Testis (tissue), 3 donors: Measurements from ENCODE around the gene TPMT. TPM values are rescaled to one million over a fixed set of nuclear protein-coding genes. Genes with fewer than 3 reads are reported as not detected.

Experiments
- DNase-seq: peaks from one replicate; pipeline ENCODE4 v3.0.0-alpha.2; 2019
- H3K27ac ChIP-seq, 2 donors: fragments of 200-600 bp; sonication (generic); one replicate each; pipeline ENCODE4 v1.5.1; 2019
- H3K27me3 ChIP-seq: fragments of 200-600 bp; sonication (generic); one replicate; pipeline ENCODE4 v1.5.1; 2019
- H3K36me3 ChIP-seq: fragments of 200-600 bp; sonication (generic); one replicate; pipeline ENCODE4 v1.5.1; 2017; ENCODE audit warnings: low read depth; ENCODE audit errors: missing control alignments
- H3K4me1 ChIP-seq: fragments of 200-600 bp; sonication (generic); one replicate; pipeline ENCODE4 v1.5.1; 2019
- H3K4me3 ChIP-seq, 2 donors: fragments of 200-600 bp; sonication (generic); one replicate each; pipeline ENCODE4 v1.5.1; 2017 to 2019
- H3K9me3 ChIP-seq: fragments of 200-600 bp; sonication (generic); one replicate; pipeline ENCODE4 v1.5.1; 2017
- CTCF ChIP-seq, 3 experiments: fragments of 450-650 bp in 2 of 3; fragments of 200-600 bp in 1 of 3; sonication (generic) in 1 of 3; IDR thresholded peaks; one replicate each; pipeline ENCODE4 v1.5.1; 2016 to 2019; ENCODE audit warnings: antibody characterized with exemption in 3 of 3, mild to moderate bottlenecking in 2 of 3, moderate library complexity in 1 of 3
- POLR2A ChIP-seq: fragments of 450-650 bp; IDR thresholded peaks from one replicate; pipeline ENCODE4 v1.6.1; 2017; ENCODE audit warnings: antibody characterized with exemption, mild to moderate bottlenecking, moderate library complexity
- WGBS, 2 donors: methylation state at CpG; one replicate each; pipeline ENCODE4 v1.1.5; 2018; 5-methylcytosine and 5-hydroxymethylcytosine counted together
- intact Hi-C: fragments of 100-400 bp; cut with DNase I; formaldehyde crosslinking; loops from one replicate; pipeline ENCODE4 v1.15.1; 2023; ENCODE audit warnings: low total_unique reads
- polyA plus RNA-seq: library from polyadenylated mRNA; stranded (reverse); fragments of 350-450 nt; fragmentation: Illumina TruSeq; extraction: RNeasy Lipid Tissue Mini Kit (QIAGEN cat#74804); gene quantifications from one replicate; pipeline ENCODE4 v1.2.3, GENCODE V29; 2014; ENCODE audit warnings: low read depth, low replicate concordance; ENCODE audit not compliant: insufficient read depth
- total RNA-seq, 2 donors: library from RNA; depleted of rRNA; stranded (reverse); fragments of >200 nt; gene quantifications; one replicate each; pipeline ENCODE4 v1.2.3, GENCODE V29; 2016

Gene TPMT
- total and polyA plus RNA-seq, 3 donors from 2014 or later = 14.6 to 21.0 (median 18.3) TPM

GRCh38 chr6:18101873-18102272 is 53.0 kb downstream of the TPMT start:
- H3K4me1 ChIP-seq = no peaks in the 10 kb centered on the region
- DNase-seq = no peak
- no peaks in the 10 kb centered on the region for H3K36me3 ChIP-seq
- TF ChIP-seq POLR2A (no peak), CTCF (IDR thresholded peaks at IDR 0.05) (no peak)
- H3K9me3 ChIP-seq = no peaks in the 10 kb centered on the region
- H3K4me3 ChIP-seq = no peak overlapping the region
- no peak overlapping the region for H3K27ac ChIP-seq
- 82 to 84% methylated on average over 2 of the region's 2 CpGs for WGBS, 2 donors
- no peaks in the 10 kb centered on the region for H3K27me3 ChIP-seq
- intact Hi-C loops = no loop called here

- intact Hi-C loops = no loop called here
- Histone ChIP-seq H3K4me3 (no peak overlapping the region), H3K9me3 (no peaks in the 10 kb centered on the region), H3K27ac (no peak overlapping the region), H3K36me3 (no peaks in the 10 kb centered on the region), H3K4me1 (no peaks in the 10 kb centered on the region), H3K27me3 (no peaks in the 10 kb centered on the region)
- DNase-seq = no peak
- TF ChIP-seq CTCF (IDR thresholded peaks at IDR 0.05) (no peak), POLR2A (no peak)
- 85 to 92% methylated on average over 1 of the region's 1 CpG for WGBS, 2 donors
These were observed 53.6 kb downstream of the TPMT start for GRCh38 chr6:18101271-18101670.

- intact Hi-C loops = no loop called here
- no peaks in the 10 kb centered on the region for H3K9me3 ChIP-seq
- H3K27me3 ChIP-seq = no peaks in the 10 kb centered on the region
- H3K4me3 ChIP-seq = no peak overlapping the region
- no peak for TF ChIP-seq CTCF (IDR thresholded peaks at IDR 0.05)
- TF ChIP-seq POLR2A = no peak
- 60 to 66% methylated on average over 3 of the region's 3 CpGs for WGBS, 2 donors
- H3K27ac ChIP-seq = no peak overlapping the region
- no peaks in the 10 kb centered on the region for H3K36me3 ChIP-seq
- no peak for DNase-seq
- no peaks in the 10 kb centered on the region for H3K4me1 ChIP-seq
These were observed 54.6 kb downstream of the TPMT start for GRCh38 chr6:18100296-18100695.

GRCh38 chr6:18099511-18099910 is 55.4 kb downstream of the TPMT start:
- H3K27me3 ChIP-seq = no peaks in the 10 kb centered on the region
- no peak for DNase-seq
- intact Hi-C loops = no loop called here
- H3K4me1 ChIP-seq = no peaks in the 10 kb centered on the region
- no peaks in the 10 kb centered on the region for H3K9me3 ChIP-seq
- H3K4me3 ChIP-seq = no peak overlapping the region
- 90 to 93% methylated on average over 2 of the region's 2 CpGs for WGBS, 2 donors
- TF ChIP-seq POLR2A (no peak), CTCF (IDR thresholded peaks at IDR 0.05) (no peak)
- H3K27ac ChIP-seq = no peak overlapping the region
- no peaks in the 10 kb centered on the region for H3K36me3 ChIP-seq

GRCh38 chr6:18096423-18096822 is 58.5 kb downstream of the TPMT start:
- Histone ChIP-seq H3K4me1 (no peaks in the 10 kb centered on the region), H3K27me3 (no peaks in the 10 kb centered on the region), H3K4me3 (no peak overlapping the region), H3K9me3 (no peaks in the 10 kb centered on the region), H3K36me3 (no peaks in the 10 kb centered on the region), H3K27ac (no peak overlapping the region)
- no peak for DNase-seq
- intact Hi-C loops = no loop called here
- no peak for TF ChIP-seq CTCF (IDR thresholded peaks at IDR 0.05)
- TF ChIP-seq POLR2A = no peak
- WGBS, 2 donors = 85 to 89% methylated on average over 3 of the region's 3 CpGs
